GM23338 (cell line): ENCODE results near the gene SLC8A1. TPM values are rescaled to one million over a fixed set of nuclear protein-coding genes. Genes with fewer than 3 reads are reported as not detected.

Source experiments
- ATAC-seq: fragments of 200-7000 bp; cut with Tn5 transposase; 3 replicates; pipeline ENCODE4 v1.9.1; 2020
- DNase-seq: peaks from one replicate; pipeline ENCODE4 v3.0.0-alpha.2; 2015; ENCODE audit warnings: low spot score
- H2AFZ ChIP-seq: fragments of 200-600 bp; sonication (generic); 2 replicates; pipeline ENCODE4 v1.8.0; 2016; ENCODE audit warnings: antibody characterized with exemption, mild to moderate bottlenecking, moderate library complexity
- H3F3A ChIP-seq: fragments of 200-600 bp; sonication (generic); replicated peaks from 2 replicates; pipeline ENCODE4 v1.8.0; 2017; ENCODE audit warnings: antibody characterized with exemption, mixed run types, low read depth
- H3K27ac ChIP-seq: fragments of 200-600 bp; sonication (generic); 2 replicates; pipeline ENCODE4 v1.6.1; 2016; ENCODE audit warnings: low read depth
- H3K27me3 ChIP-seq: fragments of 200-600 bp; sonication (generic); 2 replicates; pipeline ENCODE4 v1.8.0; 2016; ENCODE audit warnings: mild to moderate bottlenecking, mixed run types, moderate library complexity; ENCODE audit not compliant: insufficient read depth
- H3K36me3 ChIP-seq: fragments of 200-600 bp; sonication (generic); 2 replicates; pipeline ENCODE4 v1.8.0; 2016; ENCODE audit warnings: mild to moderate bottlenecking; ENCODE audit not compliant: insufficient read depth
- H3K4me1 ChIP-seq: fragments of 200-600 bp; sonication (generic); 2 replicates; pipeline ENCODE4 v1.8.0; 2016; ENCODE audit warnings: mild to moderate bottlenecking, moderate library complexity; ENCODE audit not compliant: insufficient read depth
- H3K4me2 ChIP-seq: fragments of 200-600 bp; sonication (generic); 2 replicates; pipeline ENCODE4 v1.7.1; 2017; ENCODE audit warnings: mixed run types
- H3K4me3 ChIP-seq: fragments of 200-600 bp; sonication (generic); 2 replicates; pipeline ENCODE4 v1.6.1; 2016; ENCODE audit warnings: mixed run types
- H3K79me2 ChIP-seq: fragments of 200-600 bp; sonication (generic); replicated peaks from 2 replicates; pipeline ENCODE4 v1.8.0; 2017; ENCODE audit warnings: mild to moderate bottlenecking; ENCODE audit not compliant: insufficient read depth
- H3K9me2 ChIP-seq: fragments of 200-600 bp; sonication (generic); 2 replicates; pipeline ENCODE4 v1.8.0; 2017; ENCODE audit not compliant: insufficient read depth
- H4K20me1 ChIP-seq: fragments of 200-600 bp; sonication (generic); replicated peaks from 2 replicates; pipeline ENCODE4 v1.8.0; 2017; ENCODE audit warnings: mild to moderate bottlenecking; ENCODE audit not compliant: insufficient read depth
- H3K27ac Mint-ChIP-seq: 2 replicates; pipeline ENCODE4 v1.8.0; 2020; ENCODE audit warnings: inconsistent platforms, mild to moderate bottlenecking, moderate library complexity, mixed read lengths
- H3K27me3 Mint-ChIP-seq: 3 replicates; pipeline ENCODE4 v1.8.0; 2022; ENCODE audit warnings: low read depth, mild to moderate bottlenecking, moderate library complexity, mixed read lengths, inconsistent platforms; ENCODE audit not compliant: insufficient read depth, poor library complexity
- H3K36me3 Mint-ChIP-seq: 3 replicates; pipeline ENCODE4 v1.8.0; 2021; ENCODE audit warnings: low read depth, mild to moderate bottlenecking, inconsistent platforms, moderate library complexity, mixed read lengths
- H3K4me1 Mint-ChIP-seq: 3 replicates; pipeline ENCODE4 v1.8.0; 2020; ENCODE audit warnings: mild to moderate bottlenecking, inconsistent platforms, mixed read lengths
- H3K4me3 Mint-ChIP-seq: 3 replicates; pipeline ENCODE4 v1.8.0; 2021; ENCODE audit warnings: moderate library complexity, mild to moderate bottlenecking, inconsistent platforms, mixed read lengths
- H3K9me3 Mint-ChIP-seq: 3 replicates; pipeline ENCODE4 v1.8.0; 2020; ENCODE audit warnings: moderate library complexity, mild to moderate bottlenecking, inconsistent platforms, mixed read lengths
- CREB1 ChIP-seq: fragments of 250-450 bp; sonication (Bioruptor Pico); IDR thresholded peaks from 2 replicates; pipeline ENCODE4 v1.5.0; 2020; ENCODE audit warnings: low read depth, mild to moderate bottlenecking, moderate library complexity
- CTCF ChIP-seq, 2 experiments: fragments of 200-600 bp in 1 of 2; sonication (generic) in 1 of 2; conservative IDR thresholded peaks; 2 replicates each; pipeline versions ENCODE4 v1.5.1 to v1.6.1; 2016 to 2017; ENCODE audit warnings: antibody characterized with exemption in 2 of 2, low read depth in 2 of 2, mild to moderate bottlenecking in 2 of 2, moderate library complexity in 1 of 2
- JUNB ChIP-seq: IDR thresholded peaks from one replicate; pipeline ENCODE4 v1.6.1; 2016; ENCODE audit warnings: antibody characterized with exemption; ENCODE audit not compliant: unreplicated experiment
- POLR2AphosphoS5 ChIP-seq: IDR thresholded peaks from 2 replicates; pipeline ENCODE4 v1.6.1; 2016; ENCODE audit warnings: antibody characterized with exemption, low read depth
- REST ChIP-seq: IDR thresholded peaks from one replicate; pipeline ENCODE4 v1.6.1; 2018; ENCODE audit warnings: antibody characterized with exemption; ENCODE audit not compliant: unreplicated experiment
- ZNF114 ChIP-seq: fragments of 250-450 bp; sonication (Bioruptor Pico); IDR thresholded peaks from 2 replicates; pipeline ENCODE4 v1.5.0; 2020; ENCODE audit warnings: mild to moderate bottlenecking, moderate library complexity
- ZNF331 ChIP-seq: fragments of 250-450 bp; sonication (Bioruptor Pico); IDR thresholded peaks from 2 replicates; pipeline ENCODE4 v1.5.0; 2020; ENCODE audit warnings: low read depth, mild to moderate bottlenecking, moderate library complexity
- polyA plus RNA-seq: library from polyadenylated mRNA; unstranded; fragments of >200 nt; fragmentation: Nextera tagmentation; extraction: Ambion mirVana; gene quantifications from 2 replicates; pipeline ENCODE4 v1.2.1, GENCODE V29; 2016
- total RNA-seq: library from RNA; depleted of rRNA; stranded (reverse); fragments of >200 nt; shearing (Covaris generic); gene quantifications from 2 replicates; pipeline ENCODE4 v1.2.3, GENCODE V29; 2014

The SLC8A1 gene
- total and polyA plus RNA-seq, 2 experiments from 2014 or later = 2.5 to 3.3 TPM

GRCh38 chr2:40410695-40411094 lies 41.2 kb downstream of the SLC8A1 start (continued):
- TF ChIP-seq REST (no peak), JUNB (no peak), CTCF (conservative IDR thresholded peaks at IDR 0.05; ENCODE audit: low read depth in 2 of 2) (no peak)

- Mint-ChIP-seq H3K27me3 (no peaks in the 10 kb centered on the region), H3K9me3 (no peaks in the 10 kb centered on the region), H3K27ac (no peak overlapping the region), H3K4me1 (peaks cover 2% of the 10 kb centered on the region; the same call in 2 of the 3 replicates), H3K36me3 (no peaks in the 10 kb centered on the region), H3K4me3 (no peak overlapping the region)
- H3K4me3 ChIP-seq = no peak overlapping the region
- no peaks in the 10 kb centered on the region for H3K9me2 ChIP-seq
- no peaks in the 10 kb centered on the region for H3K36me3 ChIP-seq
- ATAC-seq (no peak), DNase-seq (no peak)
- H3F3A ChIP-seq = no peaks in the 10 kb centered on the region
- H3K27me3 ChIP-seq = no peaks in the 10 kb centered on the region
- H3K27ac ChIP-seq = no peak overlapping the region
- no peak overlapping the region for H3K4me2 ChIP-seq
- TF ChIP-seq POLR2AphosphoS5 (no peak), CREB1 (no peak), ZNF331 (CRISPR knock-in tag) (no peak), ZNF114 (no peak), REST (no peak)
- H3K4me1 ChIP-seq = no peaks in the 10 kb centered on the region
- H4K20me1 ChIP-seq = no peaks in the 10 kb centered on the region
- no peak overlapping the region for H2AFZ ChIP-seq
- no peaks in the 10 kb centered on the region for H3K79me2 ChIP-seq
These were observed 42.2 kb downstream of the SLC8A1 start for GRCh38 chr2:40409734-40410133.
